GM04504 (cell line): ENCODE measurements around the gene SKI.

Experiments used
- DNase-seq: peaks from one replicate; pipeline ENCODE4 v3.0.0-alpha.2; 2012; ENCODE audit warnings: low read depth

SKI gene

DNA sequence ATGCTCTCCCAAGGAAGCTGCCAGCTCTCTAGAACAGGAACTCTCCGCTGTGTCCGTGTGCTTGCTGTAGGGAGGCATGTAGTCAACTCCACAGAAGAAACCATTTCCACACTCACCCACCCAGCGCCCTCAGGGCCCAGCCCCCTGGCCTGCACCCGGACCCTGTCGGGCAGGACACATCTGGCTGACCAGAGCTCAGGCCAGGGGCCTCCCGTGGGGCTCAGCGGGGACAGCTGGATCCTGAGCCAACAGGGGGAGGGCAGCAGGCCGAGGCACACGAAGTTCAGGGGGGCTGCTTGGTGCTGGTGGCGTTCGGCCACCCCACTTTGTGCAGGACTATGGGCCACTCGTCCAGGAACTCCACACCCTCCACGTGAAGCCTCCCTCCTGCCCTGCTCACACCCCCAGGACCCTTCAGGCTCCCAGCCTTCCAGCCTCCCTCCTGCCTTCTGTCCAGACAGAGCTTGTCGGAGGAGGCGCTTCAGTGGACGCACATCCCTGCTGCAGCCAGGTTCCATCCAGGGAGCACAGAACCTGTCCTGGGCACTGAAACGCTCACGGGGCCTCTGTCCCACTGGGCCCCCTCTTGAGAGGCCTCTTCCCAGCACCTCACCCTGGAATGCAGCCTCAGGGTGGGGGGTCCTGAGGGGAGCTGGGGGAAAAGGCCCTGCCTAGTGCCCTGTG is 18.6 kb upstream of the SKI start:
- DNase-seq: no peak

DNA sequence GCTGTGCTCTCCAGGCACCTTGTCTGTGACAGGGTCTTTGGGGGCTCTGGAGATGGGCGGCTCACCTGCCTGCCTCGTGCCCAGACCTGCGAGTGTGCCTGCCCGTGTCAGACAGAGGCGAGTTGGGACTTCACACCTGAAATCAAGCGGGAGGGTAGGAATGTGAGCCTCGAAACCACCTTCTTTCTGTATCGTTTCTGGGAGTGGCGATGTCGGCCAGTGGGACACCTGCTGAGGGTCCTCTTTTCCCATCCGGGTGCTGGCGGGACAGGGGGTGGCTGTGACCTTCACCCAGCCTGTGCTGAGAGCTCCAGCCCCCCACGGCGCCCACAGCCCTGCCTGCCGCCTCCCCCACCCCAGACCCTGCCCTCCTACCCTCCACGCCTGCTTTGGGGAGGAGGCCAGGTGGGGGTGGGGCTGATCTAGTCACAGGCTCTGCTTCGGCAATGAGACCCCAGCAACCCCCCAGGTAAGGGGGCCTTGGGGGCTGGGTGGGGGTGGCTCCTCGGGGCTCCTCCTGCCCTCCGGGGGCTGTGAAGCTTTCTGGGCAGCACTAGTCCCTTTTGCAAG is 17.9 kb upstream of the SKI start:
- no peak for DNase-seq

DNA sequence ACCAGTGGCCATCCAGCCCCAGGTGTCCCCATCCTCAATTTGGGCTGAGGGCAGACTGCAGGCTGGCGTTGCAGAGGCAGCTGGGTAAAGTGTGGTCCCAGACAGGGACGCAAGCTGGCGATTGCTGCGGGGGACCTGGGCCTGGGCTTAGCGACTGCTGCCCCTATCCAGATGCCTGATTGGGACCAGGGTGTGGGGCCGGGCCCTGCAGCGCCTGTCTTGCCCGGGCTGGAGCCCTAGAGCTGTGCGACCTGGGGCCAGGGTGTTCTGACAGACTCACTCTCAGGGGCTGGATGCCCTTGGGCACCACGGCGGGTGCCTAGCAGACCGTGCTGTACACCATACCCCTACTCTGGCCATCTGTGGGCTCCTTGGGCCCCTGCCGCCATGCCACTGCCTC is 17.3 kb upstream of the SKI start:
- no peak for DNase-seq

DNA sequence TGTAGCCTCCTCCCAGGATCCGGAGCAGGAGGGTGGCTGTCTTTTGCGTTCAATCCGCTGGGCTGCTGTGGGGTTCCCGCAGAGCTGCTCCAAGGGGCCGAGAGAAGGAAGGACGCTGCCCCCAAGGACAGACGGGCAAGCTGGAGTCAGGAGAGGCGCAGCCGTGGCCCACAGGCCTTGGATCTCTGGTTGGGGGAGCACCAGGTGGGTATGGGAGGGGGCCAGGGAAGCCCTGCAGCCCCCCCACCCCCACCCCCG is 15.9 kb upstream of the SKI start:
- DNase-seq: no peak

DNA sequence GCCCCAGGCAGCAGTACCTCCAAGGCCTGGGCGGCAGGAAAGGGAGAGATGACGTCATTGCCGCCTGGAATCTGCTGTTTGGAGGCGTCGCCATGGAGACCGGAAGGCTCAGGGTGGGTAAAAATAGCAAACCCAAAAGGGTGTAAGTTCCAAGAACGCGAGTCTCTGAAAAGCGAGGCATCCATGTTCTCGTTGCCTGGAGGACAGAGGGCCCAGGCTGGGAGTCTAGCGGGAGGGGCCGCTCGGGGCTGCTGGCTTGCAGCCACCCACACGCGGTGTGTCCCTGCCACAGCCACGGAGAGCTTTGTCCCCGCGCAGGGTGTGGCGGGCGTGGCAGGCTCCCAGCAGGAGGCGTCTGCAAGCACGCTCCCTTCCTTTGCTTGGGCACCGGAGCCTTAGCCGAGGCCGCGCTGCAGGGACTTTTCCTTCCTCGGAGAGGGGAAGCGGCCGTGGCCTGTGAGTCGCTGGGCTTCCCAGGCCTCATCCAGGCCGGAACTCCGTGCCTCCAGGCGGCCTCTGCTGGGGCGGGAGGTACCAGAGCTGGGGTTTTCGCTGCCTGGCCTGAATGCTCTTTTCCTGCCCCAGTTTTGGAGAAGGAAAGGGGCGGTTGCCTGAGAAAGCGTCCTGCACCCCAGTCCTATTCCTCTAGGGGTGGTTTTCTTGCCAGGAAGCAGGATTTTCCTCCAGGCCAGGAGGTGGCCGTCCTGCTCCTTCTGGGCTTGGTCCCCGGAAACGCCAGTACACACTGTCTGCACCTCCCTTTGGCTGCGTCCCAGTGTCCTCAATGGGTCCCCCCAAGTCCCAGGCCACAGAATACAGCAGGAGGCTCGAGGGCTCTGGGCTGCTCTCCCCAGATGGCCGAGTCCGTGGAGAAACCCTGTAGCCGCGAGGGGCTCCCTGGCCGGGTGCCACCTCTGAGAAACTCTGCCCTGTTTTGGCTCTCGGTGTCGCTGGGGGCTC is 15.3 kb upstream of the SKI start:
- DNase-seq: peak; percentile 96

DNA sequence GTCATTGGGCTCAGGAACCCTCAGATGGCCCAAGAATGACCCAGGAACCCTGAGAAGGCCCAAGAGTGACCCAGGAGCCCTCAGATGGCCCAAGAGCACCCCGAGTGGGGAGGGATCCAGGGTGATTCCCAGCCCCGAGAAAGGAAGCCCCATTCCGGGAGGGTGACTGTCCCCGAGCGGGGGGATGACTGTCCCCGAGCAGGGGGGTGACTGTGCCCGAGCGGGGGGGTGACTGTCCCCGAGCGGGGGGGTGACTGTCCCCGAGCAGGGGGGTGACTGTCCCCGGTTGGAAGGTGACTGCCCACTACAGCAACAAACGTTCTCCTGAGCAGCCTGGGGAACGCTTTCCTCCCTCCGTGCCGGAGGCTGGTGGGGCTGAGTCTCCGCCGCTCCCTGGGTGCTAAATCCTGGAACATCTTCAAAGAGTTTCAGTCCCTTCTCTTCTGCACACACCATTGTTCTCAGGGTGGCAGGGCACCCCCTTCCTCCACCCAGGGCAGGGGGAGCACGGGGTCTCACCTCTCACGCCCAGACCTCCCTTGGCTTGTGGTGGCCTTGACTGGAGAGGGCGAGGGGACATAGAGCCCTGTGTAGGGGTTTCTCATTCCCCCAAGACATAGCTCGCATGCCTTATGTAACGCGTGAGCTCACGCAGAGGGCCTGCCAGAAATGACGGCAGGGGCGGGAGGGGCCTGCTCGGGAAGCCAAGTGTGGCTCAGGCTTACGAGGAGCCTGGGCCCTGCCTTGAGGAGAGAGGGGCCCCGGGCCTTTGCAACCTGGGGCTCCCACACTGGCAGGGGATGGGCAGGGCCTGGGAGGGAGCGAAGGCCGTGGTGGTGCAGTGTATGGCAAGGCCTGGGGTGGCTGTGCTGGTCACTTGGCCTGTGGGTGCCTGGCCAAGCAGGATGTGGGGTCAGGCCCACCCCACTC is 14.3 kb upstream of the SKI start:
- peak; percentile 76 for DNase-seq

DNA sequence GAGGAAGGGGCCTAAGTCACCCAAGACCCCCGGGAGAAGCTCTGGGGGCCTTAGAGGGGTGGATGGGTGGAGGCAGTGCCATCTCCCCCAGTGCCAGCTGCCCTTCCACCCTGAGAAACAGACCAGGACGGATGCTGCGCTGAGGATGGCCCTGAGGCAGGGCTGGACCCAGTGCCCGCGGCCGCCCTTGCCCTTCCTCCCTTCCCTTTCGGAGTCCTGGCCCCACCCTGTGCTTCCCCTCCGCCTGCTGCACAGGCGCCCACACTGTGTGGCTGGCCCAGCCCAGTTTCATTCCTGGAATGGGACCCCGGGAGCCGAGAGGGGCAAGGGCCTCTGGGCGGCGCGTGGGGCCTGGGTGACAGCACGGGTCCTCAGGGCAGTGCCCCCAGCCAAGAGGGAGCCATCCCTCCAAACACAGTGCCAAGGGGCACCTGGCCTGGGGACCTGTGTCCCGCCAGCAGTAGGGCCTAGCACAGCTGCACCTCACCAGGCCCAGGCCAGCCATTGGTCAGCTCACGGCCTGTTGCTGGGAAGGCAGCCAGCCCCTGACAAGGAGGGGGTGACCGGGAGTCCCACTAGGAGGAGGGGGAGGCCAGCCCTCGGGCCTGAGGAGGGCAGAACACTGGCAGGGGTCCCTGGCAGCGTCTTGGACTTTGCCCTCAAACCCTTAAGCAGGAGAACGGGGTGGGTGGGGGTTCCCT is 13.4 kb upstream of the SKI start:
- no peak for DNase-seq

DNA sequence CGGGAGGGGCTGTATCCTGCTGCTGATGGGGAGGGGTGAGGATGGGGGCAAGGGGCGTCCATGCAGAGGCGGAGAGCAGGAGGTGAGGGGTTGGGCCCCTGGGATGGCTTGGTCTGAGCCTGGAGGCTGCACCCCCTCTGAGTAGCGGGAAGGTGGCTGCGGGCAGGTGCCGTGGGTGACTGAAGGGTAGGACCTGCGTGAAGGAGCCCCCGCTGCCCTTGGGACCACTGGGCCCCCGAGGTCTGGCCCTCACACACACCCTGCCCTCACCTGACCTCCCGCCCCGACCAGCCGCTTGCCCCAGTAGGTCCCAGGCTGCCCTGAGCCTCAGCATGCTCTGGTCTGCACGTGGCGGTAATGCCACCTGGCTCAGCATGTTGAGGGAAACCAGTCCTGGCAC is 12.8 kb upstream of the SKI start:
- no peak for DNase-seq

DNA sequence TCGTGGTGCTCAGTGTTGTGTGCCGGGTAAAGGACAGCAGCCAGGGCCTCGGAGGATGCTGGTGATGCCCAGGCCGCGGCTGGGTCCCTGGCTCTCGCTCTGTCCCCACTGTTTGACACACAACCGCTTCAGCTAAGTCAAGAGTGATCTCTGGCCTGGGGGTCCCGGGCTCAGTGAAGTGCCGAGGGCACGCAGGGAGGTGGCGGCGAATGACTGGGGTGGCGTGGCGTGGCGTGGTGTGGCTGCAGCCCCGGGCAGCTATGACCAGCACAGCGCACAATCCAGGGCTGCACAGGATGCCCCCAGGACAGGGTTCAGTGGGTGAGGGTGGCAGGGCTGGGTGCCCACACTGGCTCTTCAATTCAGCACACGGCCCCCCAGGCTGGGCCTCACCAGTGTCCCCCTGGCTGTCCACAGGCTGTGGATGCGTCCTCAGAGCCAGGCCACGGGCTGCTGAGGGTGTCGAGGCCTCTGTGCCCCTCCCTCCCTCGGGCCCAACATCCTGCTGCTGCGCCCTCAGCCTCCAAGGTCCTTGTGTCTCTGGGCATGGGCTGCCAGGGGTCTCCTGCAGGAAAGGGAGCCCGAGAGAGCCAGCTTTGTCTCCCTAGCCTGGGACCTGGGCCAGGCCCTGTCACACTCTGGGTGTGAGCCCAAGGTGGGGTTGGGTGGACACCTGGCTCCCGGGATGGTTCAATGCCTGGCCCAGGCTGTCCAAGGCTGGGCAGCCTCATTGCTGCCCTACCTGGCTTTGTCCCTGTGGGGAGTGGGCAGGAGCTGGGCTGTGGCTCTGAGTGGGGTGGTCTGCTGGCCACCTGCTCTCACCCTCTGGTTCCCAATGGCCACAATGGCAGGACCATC is 12.0 kb upstream of the SKI start:
- no peak for DNase-seq

DNA sequence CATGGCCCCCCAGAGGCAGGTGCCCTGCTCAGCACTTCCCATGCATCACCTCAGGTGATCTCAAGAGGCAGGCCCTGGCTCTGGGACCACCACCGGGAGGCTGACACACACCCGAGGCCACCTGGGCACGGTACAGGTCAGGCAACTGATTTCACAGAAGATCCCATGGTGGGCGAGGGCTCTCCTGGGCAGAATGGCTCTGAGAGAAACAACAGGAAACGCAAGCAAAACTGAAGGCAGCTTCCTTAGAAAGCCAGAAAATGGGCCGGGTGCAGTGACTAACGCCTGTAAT is 11.4 kb upstream of the SKI start:
- DNase-seq: no peak

DNA sequence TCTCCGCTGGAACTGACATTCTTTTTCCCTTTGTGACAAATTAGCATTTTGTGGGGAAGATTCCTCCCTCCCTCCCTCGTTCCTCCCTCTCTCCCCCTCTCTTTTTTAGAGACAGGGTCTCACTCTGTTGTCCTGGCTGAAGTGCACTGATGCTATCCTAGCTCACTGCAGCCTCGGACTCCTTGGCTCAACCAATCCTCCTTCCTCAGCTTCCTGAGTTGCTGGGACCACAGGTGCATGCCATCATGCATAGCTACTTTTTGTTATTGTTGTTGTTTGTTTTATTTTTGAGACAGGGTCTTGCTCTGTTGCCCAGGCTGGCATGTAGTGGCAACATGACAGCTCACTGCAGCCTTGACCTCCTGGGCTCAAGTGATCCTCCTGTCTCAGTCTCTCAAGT is 6.8 kb upstream of the SKI start:
- DNase-seq: no peak

DNA sequence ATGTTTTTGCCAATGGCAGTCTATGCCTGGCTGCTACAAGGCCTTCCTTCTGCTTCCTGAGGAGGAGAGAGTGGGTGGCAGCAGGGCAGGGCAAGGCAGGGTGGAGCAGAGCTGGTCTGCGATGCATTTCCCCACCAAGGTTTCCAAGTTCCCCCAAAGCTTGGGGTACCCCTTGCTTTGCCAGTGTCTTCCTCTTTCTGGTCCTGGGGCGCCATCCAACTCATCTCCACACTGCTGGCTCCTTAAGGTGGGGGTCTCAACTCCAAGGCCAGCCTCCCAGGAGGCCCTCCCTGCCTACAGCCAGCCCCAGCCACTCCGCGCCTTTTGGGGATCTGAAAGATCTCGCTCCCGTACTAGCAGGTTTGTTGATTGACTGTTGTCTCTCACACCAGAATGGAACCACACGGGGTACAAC is 3.9 kb upstream of the SKI start:
- no peak for DNase-seq

DNA sequence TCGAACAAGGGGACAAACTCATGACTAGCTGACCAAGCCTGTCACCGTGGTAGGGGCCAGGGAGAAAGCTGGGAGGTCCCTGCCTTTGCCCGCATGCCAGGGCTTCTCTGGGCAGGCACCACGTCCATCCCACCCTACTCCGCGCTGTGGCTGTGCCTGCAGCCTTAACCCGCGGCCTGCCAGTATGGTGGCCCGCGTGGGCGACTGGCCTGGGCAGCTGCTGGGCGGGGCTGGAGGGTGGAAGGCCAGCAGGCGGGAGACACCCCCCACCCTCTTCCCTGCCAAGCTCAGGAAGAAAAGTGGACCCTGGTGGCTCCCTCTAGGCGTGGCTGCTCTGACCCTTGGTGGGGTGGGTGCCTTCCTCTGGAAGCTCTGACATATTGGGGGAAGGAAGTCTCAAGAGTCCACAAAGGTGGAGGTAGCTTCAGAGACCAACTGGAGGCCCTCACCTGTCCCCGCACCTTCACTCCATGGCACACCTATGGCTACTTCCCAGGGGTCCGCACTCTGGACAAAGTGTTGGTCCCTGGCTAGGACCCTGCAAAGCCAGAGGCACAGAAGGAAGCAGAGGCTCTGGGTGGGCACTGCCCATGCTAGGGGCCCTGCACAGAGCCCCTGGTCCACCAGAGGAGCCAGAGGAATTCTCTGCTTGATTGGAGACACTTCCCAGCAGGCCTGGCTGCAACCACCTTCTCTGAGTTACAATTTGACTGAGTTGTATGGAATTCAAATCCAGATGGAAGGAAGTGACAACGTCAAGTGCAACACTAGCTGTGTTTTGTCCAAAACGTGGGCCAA is 3.3 kb upstream of the SKI start:
- no peak for DNase-seq

DNA sequence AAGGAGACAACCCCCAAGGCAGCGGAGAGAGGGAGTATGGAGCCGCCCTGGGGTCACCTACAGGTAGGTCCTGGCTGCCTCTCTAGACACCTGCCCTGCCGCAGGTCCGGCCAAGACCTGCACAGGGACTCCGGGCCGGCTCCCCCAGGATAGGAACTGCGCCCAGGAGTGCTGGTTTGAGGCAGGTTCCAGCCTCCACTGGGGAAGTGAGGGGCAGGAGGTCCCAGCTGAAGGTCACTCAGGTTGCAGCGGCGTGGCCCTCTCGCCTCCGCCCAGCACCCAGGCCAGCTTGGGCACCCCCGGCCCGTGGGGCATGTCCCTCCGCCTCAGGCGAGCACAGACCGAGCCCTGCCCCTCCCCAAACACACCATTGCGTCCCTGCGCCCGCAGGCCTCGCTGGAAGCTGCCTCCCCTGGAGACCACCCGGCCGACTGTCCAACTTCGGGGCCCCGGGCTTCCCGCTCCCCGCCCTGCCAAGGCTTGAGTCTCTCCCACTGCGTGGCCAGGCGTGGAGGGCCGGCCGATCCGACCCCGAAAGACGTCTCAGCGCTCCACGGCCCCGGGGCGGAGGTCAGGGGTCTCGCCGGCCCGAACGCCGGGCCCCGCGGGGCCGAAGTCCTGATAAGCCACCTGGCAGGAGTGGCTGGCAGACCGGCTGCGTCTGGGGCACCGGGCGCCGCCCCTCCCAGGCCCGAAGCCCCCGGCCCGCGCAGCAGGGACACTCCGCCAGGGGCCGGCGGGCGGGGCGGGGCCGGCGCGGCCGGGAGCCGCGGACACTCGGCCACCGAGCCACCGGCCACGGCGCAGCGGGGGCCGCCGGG is 1.4 kb upstream of the SKI start:
- DNase-seq: no peak

DNA sequence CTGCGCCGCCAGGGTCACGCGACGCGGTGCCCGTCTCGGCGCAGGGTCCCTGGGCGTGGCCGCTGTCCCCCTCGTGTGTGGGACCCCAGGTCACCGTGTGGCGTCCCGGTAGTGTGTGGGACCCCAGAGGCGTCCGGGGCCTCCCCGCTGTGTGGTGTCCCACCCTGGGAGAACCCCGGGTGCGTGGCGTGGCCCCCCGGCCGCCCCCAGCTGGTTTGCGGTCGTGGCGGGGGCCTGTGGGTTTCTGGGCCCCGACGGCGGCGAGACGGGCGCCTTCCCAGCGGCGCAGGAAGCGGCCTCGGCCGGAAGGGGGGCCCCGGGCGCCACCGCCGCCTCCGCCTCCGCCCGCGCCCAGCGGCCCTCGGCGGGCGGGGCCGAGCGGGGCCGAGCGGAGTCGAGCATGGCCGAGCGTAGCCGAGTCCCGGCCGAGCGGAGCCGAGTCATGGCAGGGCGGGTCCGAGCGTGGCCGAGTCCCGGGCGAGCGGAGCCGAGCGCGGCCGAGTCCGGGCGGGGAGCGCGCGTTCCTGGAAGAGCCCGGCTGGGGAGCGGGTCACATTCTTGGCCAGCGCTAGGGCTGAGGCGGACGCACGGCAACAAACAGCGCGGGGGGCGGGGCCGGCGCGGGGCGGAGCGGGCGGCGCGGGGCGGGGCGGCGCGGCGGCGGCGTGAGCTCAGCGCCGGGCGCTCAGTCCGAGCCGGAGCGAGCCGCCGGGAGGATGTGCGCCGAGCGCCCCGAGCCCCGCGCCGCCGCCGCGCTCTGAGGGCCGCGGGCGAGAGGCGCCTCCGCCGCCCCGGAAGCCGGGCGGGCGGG is 568 bp upstream of the SKI start:
- peak; percentile 96 for DNase-seq

DNA sequence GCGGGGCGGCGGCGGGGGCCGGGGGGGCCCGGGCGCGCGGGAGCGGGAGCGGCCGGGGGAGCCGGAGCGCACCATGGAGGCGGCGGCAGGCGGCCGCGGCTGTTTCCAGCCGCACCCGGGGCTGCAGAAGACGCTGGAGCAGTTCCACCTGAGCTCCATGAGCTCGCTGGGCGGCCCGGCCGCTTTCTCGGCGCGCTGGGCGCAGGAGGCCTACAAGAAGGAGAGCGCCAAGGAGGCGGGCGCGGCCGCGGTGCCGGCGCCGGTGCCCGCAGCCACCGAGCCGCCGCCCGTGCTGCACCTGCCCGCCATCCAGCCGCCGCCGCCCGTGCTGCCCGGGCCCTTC is 546 bp downstream of the SKI start:
- no peak for DNase-seq

DNA sequence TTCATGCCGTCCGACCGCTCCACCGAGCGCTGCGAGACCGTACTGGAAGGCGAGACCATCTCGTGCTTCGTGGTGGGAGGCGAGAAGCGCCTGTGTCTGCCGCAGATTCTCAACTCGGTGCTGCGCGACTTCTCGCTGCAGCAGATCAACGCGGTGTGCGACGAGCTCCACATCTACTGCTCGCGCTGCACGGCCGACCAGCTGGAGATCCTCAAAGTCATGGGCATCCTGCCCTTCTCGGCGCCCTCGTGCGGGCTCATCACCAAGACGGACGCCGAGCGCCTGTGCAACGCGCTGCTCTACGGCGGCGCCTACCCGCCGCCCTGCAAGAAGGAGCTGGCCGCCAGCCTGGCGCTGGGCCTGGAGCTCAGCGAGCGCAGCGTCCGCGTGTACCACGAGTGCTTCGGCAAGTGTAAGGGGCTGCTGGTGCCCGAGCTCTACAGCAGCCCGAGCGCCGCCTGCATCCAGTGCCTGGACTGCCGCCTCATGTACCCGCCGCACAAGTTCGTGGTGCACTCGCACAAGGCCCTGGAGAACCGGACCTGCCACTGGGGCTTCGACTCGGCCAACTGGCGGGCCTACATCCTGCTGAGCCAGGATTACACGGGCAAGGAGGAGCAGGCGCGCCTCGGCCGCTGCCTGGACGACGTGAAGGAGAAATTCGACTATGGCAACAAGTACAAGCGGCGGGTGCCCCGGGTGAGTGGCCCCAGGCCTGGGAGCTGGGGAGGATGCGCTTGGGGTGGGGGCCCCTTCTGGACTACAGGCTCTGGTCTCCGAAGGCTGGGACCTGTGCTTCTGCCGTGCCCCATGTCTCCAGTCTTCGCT is 1.1 kb downstream of the SKI start:
- DNase-seq: no peak
